ENCODE measurements around the gene PLD4.

Gene PLD4

GRCh38 chr14:104878582-104878981, 46.1 kb upstream of the PLD4 start:
- H3K4me3 ChIP-seq (ENCODE audit: low read depth, low read length) = no peak overlapping the region
- TF ChIP-seq, protein P1, sequence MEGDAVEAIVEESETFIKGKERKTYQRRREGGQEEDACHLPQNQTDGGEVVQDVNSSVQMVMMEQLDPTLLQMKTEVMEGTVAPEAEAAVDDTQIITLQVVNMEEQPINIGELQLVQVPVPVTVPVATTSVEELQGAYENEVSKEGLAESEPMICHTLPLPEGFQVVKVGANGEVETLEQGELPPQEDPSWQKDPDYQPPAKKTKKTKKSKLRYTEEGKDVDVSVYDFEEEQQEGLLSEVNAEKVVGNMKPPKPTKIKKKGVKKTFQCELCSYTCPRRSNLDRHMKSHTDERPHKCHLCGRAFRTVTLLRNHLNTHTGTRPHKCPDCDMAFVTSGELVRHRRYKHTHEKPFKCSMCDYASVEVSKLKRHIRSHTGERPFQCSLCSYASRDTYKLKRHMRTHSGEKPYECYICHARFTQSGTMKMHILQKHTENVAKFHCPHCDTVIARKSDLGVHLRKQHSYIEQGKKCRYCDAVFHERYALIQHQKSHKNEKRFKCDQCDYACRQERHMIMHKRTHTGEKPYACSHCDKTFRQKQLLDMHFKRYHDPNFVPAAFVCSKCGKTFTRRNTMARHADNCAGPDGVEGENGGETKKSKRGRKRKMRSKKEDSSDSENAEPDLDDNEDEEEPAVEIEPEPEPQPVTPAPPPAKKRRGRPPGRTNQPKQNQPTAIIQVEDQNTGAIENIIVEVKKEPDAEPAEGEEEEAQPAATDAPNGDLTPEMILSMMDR (IDR thresholded peaks at IDR 0.05; ENCODE audit: low read depth, low read length) = no peak

- TF ChIP-seq, protein P1 (IDR thresholded peaks at IDR 0.05; ENCODE audit: low read depth, low read length) = no peak
- no peak overlapping the region for H3K4me3 ChIP-seq (ENCODE audit: low read depth, low read length)
These were observed 45.3 kb upstream of the PLD4 start for GRCh38 chr14:104879201-104879982.

- TF ChIP-seq, protein P1 (IDR thresholded peaks at IDR 0.05; ENCODE audit: low read depth, low read length) = no peak
- no peak overlapping the region for H3K4me3 ChIP-seq (ENCODE audit: low read depth, low read length)
These were observed 44.6 kb upstream of the PLD4 start for GRCh38 chr14:104879983-104880565.

DNA sequence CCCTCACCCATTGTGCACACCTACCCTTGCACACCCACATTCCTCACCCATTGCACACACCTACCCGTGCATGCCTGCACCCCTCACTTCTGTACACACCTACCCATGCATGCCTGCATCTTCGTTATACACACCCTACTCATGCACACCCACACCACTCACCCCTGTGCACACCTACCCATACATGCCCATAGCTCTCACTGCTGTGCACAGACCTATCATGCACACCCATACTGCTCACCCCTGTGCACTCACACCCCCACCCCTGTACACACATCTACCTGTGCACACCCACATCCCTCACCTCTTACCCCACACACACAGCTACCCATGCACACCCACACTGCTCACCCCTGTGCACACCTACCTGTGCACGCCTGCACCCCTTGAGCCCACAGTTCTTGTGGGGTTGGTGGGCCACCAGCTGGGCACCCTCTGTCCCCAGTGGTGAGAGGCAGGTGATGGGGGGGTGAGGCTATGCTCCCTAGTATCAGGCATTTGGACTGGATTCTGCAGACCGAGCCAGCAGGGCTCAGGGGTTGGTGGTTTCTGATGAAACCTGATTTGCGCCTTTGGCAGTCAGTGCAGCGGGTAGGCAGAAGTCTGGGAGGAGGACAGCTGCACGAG, 44.0 kb upstream of the PLD4 start:
- H3K4me3 ChIP-seq (ENCODE audit: low read depth, low read length) = no peak overlapping the region
- TF ChIP-seq, protein P1 (IDR thresholded peaks at IDR 0.05; ENCODE audit: low read depth, low read length) = no peak

DNA sequence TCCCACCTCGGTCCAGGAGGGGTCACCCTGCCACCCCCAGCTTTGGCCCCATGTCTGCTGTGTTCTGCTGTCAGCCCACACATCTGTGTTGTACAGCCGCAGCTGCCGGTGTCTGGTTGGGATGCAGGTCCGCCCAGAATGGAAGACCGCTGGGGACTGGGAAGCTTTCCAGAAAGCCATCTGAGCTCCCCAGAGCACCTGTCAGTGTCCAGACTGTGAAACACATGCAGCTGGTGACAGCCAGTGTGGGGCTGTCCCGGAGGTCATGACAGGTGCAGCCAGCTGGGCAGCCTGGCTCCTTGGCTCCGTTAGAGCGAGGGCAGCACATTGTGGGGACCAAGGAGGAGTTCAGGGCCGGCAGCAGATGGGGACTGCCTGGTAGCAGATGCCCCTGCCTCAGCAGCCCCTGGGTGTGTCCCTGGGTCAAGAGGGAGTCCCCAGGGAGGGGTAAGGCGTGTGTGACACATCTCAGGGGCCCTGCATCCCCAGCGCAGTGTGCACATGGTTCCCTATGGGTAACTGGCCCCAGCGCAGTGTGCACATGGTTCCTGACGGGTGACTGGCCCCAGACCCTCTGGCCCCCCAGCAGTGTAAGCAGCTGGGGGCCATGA, 43.2 kb upstream of the PLD4 start:
- TF ChIP-seq, protein P1 (IDR thresholded peaks at IDR 0.05; ENCODE audit: low read depth, low read length) = no peak
- H3K4me3 ChIP-seq (ENCODE audit: low read depth, low read length) = no peak overlapping the region

DNA sequence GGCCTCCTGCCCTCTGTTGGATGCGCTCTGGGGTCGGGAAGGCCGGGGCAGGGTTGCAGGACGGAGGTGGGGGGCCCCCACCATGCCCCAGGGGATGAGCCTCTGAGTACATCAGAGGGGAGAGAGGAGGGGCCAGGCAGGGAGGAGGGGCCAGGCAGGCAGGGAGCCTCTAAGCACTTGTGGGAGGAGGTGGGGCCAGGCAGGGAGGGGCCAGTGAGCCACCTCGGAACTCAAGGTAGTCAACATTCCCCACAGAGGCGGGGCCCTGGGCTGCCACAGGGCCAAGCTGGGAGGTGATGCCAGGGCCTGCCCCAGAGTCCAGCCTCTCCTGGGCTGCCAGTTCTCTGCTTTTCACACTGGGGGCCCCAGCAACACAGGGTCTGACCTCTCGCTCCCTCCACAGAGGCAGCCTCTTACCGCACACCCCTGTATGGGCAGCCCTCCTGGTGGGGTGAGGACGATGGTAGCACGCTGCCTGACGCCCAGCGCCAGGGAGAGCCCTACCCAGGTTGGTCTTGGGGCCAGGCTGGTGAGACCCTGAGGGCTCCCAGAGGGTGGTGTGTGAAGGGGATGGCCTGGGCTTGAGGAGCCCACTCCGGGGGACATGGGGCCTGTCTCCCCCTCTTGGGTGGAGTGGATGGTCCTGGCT, 42.2 kb upstream of the PLD4 start:
- TF ChIP-seq, protein P1 (IDR thresholded peaks at IDR 0.05; ENCODE audit: low read depth, low read length) = no peak
- H3K4me3 ChIP-seq (ENCODE audit: low read depth, low read length) = no peak overlapping the region
